ENCODE results near the gene CYS1.
"Not testable (repeated sequence)": the region's sequence is repeated elsewhere in the genome, so short reads cannot be mapped to it uniquely, and the experiment has no call there.

DNA sequence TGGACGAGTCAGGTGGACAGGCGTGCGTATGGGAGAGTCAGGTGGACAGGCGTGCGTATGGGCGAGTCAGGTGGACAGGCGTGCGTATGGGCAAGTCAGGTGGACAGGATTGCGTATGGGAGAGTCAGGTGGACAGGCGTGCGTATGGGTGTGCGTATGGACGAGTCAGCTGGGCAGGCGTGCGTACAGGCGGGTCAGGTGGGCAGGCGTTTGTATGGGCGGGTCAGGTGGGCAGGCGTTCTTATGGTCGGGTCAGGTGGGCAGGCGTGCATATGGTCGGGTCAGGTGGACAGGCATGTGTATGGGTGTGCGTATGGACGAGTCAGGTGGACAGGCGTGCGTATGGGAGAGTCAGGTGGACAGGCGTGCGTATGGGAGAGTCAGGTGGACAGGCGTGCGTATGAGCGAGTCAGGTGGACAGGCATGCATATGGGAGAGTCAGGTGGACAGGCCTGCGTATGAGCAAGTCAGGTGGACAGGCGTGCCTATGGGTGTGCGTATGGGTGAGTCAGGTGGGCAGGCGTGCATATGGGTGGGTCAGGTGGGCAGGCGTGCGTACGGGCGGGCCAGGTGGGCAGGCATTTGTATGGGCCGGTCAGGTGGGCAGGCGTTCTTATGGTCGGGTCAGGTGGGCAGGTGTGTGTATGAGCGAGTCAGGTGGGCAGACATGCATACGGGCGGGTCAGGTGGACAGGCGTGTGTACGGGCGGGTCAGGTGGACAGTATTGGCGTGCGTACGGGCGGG, 69.2 kb downstream of the CYS1 start:
- TF ChIP-seq, protein P1, sequence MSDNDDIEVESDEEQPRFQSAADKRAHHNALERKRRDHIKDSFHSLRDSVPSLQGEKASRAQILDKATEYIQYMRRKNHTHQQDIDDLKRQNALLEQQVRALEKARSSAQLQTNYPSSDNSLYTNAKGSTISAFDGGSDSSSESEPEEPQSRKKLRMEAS (IDR thresholded peaks at IDR 0.05): not testable (repeated sequence)
- TF ChIP-seq, protein P2, sequence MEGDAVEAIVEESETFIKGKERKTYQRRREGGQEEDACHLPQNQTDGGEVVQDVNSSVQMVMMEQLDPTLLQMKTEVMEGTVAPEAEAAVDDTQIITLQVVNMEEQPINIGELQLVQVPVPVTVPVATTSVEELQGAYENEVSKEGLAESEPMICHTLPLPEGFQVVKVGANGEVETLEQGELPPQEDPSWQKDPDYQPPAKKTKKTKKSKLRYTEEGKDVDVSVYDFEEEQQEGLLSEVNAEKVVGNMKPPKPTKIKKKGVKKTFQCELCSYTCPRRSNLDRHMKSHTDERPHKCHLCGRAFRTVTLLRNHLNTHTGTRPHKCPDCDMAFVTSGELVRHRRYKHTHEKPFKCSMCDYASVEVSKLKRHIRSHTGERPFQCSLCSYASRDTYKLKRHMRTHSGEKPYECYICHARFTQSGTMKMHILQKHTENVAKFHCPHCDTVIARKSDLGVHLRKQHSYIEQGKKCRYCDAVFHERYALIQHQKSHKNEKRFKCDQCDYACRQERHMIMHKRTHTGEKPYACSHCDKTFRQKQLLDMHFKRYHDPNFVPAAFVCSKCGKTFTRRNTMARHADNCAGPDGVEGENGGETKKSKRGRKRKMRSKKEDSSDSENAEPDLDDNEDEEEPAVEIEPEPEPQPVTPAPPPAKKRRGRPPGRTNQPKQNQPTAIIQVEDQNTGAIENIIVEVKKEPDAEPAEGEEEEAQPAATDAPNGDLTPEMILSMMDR (IDR thresholded peaks at IDR 0.05): not testable (repeated sequence)
- TF ChIP-seq ESRRA (IDR thresholded peaks at IDR 0.05; ENCODE audit: borderline replicate concordance, low read length); KDM5A (IDR thresholded peaks at IDR 0.05); BHLHE40 (IDR thresholded peaks at IDR 0.05; ENCODE audit: low read depth, low read length); POLR2AphosphoS2 (conservative IDR thresholded peaks at IDR 0.05; ENCODE audit: low read length): not testable (repeated sequence)
- TF ChIP-seq, protein P3, sequence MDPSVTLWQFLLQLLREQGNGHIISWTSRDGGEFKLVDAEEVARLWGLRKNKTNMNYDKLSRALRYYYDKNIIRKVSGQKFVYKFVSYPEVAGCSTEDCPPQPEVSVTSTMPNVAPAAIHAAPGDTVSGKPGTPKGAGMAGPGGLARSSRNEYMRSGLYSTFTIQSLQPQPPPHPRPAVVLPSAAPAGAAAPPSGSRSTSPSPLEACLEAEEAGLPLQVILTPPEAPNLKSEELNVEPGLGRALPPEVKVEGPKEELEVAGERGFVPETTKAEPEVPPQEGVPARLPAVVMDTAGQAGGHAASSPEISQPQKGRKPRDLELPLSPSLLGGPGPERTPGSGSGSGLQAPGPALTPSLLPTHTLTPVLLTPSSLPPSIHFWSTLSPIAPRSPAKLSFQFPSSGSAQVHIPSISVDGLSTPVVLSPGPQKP (IDR thresholded peaks at IDR 0.05; ENCODE audit: low read depth, low read length): not testable (repeated sequence)
